HG03095 (cell line): ENCODE data around the gene COIL.
"Not testable (repeated sequence)": the region's sequence is repeated elsewhere in the genome, so short reads cannot be mapped to it uniquely, and the experiment has no call there.

Source experiments
- ATAC-seq: cut with Tn5 transposase; IDR thresholded peaks from one replicate; pipeline ENCODE4 v1.9.1; 2021; ENCODE audit warnings: moderate library complexity; ENCODE audit not compliant: unreplicated experiment

Gene COIL

DNA sequence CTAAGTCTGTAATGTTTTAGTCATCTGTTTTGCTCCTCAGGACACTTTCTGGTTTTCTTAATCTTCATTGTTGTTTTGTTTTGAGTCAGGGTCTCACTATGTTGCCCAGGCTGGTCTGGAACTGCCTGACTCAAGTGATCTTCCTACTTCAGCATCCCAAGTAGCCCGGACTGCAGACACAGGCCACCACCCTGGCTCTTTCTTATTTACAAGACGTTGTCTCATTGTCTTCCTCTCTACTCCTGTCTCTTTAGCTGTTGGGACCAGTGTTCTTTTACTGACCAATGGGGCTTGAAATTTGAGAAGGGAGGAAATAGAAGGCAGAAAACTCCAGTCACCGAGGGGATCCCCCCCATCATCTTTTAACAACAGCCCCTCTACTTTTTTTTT is 18.2 kb upstream of the COIL start:
- ATAC-seq = no peak

DNA sequence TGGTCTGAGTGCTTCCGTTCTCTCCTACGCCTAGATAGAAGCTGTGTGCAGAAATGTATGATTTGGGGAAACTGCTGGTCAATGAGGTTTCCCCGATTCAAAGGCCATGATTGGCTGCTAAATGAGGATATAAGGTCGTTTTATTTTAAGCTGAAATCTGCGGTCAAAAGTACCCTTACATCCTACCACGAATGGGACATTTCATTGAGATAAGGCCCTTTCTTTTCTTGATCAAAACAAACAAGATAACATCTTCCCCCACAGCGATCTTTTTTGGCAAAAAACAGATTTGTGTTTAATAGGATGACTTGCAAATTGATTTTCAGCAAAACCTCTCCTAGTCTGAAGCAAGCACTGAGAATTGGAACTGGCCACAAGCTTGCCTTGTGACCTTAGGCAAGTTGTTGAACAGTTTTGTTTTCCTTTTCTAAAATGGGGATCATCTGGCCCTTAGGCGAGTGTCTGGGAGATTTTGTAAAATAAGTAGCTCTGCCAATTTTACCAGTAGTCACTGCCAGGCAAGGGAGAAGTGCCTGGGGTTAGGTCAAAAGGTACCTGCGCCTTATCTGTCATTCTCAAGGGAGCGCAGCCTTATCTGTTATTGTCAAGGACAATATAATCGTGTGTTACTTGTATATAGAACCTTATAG is 17.7 kb upstream of the COIL start:
- peak; percentile 41 for ATAC-seq

DNA sequence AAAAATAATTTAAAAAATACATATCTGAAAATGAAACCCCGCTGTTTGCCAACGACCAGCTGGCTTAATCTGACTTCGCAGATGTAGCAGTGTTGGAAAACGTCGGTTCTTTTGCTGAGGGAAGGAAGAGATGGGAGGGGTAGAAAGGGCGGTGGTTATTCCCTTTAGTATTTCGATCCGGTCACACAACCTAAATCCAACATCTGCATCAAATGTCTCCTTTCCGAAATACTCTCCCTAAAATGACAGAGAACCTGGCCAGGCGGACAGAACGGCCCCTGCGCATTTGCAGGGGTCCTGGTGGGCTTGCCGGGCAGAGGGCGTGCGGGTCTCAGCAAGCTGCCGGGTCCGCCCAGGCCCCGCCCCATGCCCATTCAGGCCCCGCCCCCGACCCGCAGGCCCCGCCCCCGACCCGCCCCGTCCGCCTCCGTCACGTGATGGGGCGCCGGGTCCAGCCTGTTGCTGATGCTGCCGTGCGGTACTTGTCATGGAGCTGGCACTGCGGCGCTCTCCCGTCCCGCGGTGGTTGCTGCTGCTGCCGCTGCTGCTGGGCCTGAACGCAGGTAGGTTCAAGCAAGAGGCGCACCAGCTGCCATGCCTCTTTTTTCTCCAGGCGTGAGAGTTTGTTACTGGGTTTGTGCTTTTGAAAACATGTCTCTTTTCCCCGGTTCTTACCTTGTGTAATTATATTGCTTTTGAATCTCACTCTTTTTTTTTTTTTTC is 17.0 kb upstream of the COIL start, which contains the start of gene SCPEP1:
Gene SCPEP1, plus strand, starts transcription at position 459 of the 723 bp plus-strand sequence. Its CDS starts 29 bp downstream, at position 488.
- peak; percentile 56 for ATAC-seq

DNA sequence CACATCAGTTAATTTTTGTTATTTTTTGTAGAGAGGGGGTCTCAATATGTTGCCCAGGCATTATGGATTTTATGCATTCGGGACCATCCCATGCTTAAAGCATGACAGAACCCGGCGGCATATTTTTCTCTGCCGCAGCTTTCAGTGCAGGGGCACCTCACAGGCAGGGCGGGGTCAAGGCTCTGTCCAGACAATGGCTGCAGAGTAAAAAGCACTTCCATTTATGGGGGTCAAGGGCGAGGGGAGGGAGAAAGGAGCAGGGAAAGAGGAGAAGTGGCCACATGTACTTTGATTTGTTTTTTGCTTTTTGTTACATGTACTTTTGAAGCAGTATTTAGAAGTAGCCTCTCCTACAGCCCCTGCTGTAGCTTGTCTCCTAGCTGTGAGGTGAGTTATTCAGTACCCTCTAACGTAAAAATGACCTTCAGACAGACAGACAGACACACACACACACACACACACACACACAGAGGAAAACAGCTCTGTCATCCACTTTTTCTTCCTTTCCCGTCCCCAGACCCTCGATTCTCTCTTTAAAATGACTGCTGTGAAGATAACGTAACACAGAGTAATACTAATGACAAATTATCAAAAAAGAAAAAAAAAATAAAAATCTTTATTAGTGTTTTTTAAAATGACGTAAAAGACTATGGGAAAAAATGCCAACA is 16.2 kb upstream of the COIL start:
- ATAC-seq = no peak

DNA sequence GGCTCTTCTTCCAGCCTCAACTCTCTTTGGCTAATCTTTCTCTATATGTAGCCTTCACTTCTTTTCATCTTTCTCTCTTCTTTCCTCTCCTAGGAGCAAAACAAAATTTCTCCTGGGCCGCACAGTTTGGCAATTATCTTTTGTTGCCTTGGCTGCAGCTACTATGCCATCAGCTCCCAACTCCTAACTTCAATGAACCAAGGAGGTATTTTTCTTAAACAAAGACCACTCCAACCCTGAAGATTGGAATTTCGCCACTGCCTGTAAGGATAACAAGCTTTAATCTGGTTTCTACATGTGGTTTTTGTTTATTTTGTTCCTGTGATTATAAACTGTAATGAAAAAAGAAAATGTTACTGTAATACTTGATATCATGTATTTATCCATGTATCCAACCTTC is 14.8 kb upstream of the COIL start:
- no peak for ATAC-seq

DNA sequence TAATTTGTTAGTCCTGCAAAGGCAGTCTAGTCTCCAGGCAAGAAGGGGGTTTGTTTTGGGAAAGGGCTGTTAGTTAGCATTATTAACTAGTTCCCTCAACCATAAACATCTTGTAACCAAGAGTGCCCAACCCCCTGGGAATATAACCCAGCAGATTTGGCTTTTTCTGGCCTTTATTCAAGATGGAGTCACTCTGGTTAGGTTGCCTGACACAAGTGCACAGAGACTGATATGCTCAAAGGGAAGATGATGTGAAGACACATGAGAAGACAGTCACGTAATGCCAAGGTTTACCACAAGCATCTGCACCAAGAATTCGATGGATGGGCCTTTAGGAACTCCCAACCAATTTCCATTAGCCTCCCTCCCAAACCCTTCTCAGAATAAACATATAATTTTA is 13.2 kb upstream of the COIL start:
- ATAC-seq = no peak

DNA sequence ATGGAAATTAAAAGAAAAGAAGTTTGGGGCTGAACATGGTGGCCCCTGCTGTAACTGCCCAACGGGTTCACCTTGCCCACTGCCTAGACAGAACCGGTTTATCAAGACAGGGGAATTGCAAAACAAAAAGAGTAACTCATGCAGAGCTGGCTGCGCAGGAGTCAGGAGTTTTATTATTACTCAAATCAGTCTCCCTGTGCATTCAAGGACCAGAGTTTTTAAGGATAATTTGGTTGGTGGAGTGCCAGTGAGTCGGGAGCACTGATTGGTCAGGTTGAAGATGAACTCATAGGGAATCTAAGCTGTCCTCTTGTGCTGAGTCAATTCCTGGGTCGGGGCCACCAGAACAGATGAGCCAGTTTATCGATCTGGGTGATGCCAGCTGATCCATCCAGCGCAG is 12.7 kb upstream of the COIL start:
- ATAC-seq = no peak

DNA sequence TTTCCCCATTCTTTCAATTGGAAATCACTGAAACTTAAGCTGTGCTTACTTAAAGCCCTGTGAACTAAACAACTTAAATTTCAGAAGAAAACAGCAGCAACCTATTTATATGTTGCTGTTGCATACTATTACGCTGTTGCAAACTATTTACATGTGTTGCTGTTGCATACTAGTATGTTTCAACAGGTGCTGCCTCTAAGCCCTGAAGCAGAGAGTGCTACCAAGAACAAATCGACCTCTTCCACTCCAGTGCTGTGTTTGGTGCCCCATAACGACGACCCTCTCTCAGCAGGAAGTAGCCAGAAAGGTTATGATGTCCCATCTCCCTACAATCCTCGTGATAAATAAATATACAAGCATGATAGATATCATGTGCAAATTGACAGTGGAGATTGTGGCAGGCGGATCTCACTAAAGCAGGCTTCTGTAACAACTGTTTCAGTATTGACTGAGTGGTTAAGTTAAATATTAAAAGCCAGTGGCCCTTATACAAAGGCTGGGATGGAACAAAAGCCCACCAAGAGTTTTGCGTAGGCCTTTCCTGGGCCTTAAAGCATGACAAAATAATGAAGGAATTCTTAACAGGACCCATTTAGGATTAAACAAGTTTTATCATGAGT is 11.4 kb upstream of the COIL start:
- no peak for ATAC-seq

DNA sequence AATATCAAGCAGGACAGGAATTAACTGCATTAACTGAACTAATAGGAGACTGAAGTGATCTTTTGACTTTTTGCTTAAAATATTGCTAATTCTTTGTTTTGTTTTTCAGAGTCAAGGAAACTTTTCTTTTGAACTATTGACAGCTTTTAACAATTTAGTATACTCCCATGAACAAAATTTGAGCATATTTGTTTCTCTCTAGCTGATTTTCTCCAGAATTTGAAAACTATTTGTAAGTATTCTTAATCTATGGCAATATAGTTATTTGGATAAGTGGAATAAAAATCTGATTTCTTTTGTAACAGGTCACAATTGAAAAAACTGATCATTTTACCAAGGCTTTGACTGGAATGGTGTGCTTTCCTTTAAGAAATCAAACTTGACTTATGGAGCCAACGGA is 10.1 kb upstream of the COIL start:
- no peak for ATAC-seq

DNA sequence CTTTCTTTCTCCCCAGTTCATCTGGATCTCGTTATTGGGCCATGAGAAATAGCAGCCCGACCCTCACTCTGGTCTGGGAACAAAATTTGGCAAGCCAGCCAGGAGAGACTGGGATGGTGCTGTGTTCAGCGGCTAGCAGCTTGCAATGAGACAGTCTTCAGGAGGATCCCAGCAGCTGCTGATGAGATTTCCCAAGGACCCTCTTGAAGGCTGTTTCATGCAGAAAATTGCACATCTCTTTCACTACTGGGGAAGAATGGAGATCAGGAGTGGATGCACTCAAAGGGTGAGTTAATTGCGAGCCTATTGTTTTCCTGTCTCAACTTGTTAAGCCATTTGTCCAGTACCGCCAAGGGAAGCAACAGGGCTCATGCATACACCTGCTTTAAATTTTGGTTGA is 5.5 kb upstream of the COIL start:
- no peak for ATAC-seq

DNA sequence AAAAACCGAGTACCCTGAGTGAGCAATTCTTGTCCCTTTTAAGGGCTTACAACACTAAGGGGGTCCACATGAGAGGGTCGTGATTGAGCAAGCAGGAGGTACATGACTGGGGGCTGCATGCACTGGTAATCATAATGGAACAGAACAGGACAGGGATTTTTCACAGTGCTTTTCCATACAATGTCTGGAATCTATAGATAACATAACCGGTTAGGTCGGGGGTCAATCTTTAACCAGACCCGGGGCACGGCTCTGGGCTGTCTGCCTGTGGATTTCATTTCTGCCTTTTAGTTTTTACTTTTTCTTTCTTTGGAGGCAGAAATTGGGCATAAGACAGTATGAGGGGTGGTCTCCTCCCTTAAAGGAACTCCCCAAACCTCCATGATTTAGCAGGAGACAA is 4.8 kb upstream of the COIL start:
- ATAC-seq = not testable (repeated sequence)

DNA sequence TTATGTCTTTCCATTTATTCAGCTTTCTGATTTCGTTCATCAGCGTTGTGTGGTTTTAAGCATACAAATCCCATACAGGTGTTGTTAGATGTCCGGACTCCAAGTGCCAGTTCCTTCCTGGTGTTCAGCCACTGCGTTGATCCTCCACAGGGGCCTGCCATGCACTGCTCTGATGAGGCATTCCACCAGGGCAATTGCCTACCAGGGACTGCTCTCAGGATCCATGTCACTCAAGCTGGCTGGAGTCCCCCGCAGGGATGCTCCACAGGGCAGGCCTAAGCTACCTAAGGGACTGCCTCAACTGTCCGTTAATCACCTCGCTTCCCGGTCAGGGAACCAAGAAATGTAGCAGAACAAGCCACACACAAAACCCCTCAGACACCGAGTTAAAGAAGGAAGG is 4.4 kb upstream of the COIL start:
- ATAC-seq = not testable (repeated sequence)

DNA sequence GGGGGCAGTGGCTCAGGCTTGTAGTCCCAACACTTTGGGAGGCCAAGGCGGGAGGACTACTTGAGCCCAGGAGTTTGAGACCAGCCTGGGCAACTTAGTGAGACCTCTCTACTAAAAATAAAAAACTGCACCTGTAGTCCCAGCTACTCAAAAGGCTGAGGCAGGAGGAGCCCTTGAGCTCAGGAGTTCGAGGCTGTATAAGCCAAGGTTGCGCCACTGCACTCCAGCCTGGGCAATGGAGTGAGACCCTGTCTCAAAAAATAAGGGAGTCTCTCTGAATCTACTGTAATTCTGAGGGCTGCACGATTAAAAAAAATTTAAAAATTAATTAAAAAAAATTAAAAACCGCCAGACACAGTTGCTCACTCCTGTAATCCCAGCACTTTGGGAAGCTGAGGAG is 3.9 kb downstream of the COIL start:
- no peak for ATAC-seq

DNA sequence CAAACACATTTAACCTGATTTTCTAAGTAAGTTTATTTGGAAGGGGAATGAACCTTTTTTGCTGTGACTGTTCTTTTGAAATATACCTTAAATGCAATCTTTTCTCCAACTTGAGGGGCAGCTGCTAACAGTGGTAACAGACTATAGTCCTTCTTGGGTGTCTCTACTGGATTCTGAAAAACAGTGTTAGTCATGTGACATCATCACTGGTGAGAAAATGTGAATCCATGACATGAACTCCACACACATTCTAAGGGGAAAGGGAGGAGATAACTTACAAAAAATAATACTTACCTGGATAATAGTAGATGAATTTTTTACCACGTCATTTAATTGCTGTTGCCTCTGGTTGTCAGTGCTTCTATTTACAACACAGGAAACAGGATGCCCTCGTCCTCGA is 11.3 kb downstream of the COIL start:
- ATAC-seq = no peak

DNA sequence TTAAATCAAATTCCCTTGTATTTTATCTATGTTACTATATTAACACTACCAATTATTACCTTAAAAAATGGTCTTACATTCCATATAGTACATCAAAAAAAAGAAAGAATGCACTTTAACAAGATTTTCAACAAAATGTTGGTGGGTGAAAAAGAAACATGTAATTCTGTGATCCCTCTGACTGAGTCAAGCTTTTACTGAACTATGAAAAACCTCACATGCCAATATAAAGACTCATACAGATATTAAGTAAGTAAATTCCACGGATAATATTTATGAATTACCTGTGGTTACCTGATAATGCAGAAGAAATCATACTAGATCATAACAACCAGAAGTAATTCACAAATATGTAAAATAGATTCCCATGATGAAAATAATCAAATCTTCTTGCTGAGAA is 12.4 kb downstream of the COIL start:
- ATAC-seq = no peak

DNA sequence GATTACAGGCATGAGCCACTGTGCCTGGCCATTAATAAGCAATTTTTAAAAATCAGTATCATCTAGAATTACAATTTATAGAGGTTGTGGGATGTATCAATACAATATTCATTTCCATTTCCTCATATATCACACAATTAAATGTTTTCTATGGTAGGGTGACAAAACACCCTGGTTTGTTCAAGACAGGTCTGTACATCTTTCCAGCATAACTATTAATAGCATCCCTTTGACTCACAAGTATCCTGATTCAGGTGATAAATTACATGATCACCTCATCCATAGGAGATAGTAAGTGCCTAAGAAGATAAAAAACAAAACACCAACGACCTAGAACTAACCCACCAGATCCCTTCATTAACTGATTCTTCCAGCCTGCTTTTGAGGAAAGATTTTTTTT is 13.1 kb downstream of the COIL start:
- no peak for ATAC-seq

DNA sequence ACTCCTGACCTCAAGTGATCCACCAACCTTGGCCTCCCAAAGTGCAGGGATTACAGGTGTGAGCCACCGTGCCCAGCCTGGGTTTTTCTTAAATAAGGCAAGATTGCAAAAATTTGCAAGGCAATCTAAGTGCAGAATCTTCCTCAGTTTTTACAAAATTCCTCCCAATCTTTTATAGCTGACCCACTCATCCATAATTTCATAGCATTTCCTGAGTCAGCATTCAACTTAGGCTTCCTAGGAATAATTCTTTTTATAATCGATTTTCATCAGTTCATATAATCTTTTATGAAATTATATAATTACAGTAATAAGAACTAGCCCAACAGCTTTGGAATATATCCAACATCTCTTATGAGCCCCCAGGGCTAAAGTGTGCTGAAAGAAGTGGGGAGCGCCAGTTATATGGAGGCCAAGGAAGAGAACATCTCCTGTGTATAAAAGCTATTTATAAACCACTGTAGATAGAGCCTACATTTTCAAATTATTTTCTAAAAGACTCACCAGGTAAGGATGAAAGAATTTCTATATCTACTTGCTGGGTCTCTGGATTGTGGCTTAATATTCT is 14.8 kb downstream of the COIL start:
- ATAC-seq = no peak

DNA sequence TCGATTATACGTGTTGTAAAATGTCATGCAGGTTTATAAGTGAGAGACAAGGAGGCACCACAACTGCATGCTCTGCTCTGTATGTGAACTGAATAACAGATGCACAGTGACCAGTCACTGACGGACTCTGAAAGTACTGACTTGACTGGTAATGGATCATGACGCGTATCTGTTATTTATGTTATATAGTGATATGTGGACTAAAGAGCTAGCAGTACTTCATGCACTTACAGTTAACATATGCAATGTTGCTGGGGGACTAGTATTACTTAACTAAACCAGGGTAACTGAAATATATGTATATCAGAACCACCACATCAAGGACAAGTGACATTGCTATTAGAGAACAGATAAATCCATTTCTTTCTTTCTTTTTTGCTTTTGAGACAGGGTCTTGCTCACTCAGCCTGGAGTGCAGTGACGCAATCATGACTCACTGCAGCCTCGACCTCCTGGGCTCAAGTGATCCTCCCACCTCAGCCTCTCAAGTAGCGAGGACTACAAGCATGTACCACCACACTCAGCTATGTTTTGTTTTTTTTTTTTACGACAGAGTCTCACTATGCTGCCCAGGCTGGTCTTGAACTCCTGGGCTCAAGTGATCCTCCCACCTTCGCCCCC is 17.2 kb downstream of the COIL start:
- ATAC-seq = no peak

DNA sequence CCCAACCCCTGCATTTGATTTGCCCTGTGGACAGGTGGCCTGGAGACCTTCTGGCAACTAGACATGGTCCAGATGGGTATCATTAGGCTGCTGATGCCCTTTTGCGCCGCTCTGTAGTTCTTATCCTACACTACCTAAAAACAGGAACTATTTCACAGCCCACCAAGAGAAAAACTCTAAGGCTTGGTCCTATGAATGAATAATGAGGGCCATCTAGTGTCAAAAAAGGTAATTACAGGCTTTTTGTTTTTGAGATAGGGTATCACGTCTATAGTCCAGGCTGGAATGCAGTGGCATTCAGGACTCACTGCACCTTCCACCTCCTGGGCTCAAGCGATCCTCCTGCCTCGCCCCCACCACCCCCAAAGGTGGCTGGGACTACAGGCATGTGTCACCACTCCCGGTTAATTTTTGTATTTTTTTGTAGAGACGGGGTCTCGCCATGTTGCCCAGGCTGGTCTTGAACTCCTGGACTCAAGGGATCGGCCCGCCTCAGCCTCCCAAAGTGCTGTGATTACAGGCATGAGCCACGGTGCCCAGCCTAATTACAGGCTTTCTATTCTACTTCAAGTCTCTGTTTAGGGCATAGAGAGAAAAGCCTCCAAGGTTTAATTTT is 20.9 kb downstream of the COIL start:
- ATAC-seq = no peak

DNA sequence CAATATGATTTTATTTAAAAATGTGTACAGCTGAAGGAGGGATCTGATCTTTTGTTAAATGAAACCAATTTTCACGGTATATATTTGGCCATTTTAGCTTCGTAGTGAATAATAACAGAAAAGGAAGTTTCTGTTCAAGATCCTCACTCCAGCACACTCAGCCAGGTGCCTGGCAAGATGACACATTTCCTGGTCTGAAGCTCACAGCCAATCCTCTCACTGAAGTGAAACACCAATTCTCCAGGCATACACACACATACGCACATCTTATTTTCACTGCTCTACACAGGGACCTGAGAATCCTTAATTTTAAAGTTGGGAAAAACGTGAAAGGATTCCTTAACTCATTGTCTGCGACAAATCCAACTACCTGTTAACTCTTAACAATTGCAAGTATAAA is 22.6 kb downstream of the COIL start:
- not testable (repeated sequence) for ATAC-seq

DNA sequence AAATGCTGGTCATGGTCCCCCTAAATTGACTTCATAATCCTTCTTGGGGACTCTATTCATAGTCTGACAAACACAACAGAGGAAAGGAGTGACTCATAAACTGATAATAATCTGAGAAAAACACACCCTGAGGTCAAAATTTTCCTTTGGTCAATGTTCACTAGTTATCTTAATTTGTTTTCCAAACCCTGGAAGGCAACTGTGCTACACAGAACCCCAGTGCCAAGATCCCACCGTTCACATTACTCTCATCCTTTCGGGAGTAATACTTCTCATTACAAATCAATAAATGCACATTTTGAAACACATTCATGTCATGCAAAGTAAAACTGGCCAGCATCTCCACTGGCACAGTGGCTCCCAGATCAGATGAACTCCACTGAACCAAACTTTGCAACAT is 23.2 kb downstream of the COIL start:
- ATAC-seq = no peak
